ENCODE results near the gene S100A2. TPM values are rescaled to one million over a fixed set of nuclear protein-coding genes. Genes with fewer than 3 reads are reported as not detected.
"Not testable (repeated sequence)": the region's sequence is repeated elsewhere in the genome, so short reads cannot be mapped to it uniquely, and the experiment has no call there.

Gene S100A2
- total RNA-seq, 1 donor: 1.8 TPM

DNA sequence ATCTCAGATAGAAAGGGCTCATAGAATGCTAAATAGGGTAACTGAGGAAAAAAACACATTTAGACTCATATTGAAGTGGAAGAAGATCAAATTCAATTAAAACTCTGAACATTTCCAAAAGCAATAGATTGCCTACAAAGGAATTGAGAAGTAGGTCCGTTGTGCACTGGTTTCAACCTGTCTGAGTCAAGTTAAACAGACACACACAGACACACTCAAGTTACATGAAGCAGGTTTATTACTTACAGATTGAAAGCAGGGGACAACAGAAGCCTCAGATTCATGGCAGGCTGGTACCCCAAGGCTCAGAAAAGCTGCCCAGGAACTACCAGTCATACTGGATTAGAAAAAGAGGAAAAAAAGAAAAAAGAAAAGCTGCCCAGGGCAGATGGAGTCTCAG lies 20.7 kb upstream of the S100A2 start:
- no peaks in the 10 kb centered on the region for H4K20me1 ChIP-seq (ENCODE audit: insufficient read depth, low read length)
- H2AFZ ChIP-seq (ENCODE audit: low read length): no peak overlapping the region
- no peaks in the 10 kb centered on the region for H3K9me3 ChIP-seq (ENCODE audit: low read depth, low read length)
- TF ChIP-seq, protein P1, sequence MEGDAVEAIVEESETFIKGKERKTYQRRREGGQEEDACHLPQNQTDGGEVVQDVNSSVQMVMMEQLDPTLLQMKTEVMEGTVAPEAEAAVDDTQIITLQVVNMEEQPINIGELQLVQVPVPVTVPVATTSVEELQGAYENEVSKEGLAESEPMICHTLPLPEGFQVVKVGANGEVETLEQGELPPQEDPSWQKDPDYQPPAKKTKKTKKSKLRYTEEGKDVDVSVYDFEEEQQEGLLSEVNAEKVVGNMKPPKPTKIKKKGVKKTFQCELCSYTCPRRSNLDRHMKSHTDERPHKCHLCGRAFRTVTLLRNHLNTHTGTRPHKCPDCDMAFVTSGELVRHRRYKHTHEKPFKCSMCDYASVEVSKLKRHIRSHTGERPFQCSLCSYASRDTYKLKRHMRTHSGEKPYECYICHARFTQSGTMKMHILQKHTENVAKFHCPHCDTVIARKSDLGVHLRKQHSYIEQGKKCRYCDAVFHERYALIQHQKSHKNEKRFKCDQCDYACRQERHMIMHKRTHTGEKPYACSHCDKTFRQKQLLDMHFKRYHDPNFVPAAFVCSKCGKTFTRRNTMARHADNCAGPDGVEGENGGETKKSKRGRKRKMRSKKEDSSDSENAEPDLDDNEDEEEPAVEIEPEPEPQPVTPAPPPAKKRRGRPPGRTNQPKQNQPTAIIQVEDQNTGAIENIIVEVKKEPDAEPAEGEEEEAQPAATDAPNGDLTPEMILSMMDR (IDR thresholded peaks at IDR 0.05; ENCODE audit: extremely low read depth, low read depth, low read length): no peak
- H3K79me2 ChIP-seq (ENCODE audit: insufficient read depth, low read length): no peaks in the 10 kb centered on the region
- DNase-seq (ENCODE audit: insufficient read length, low spot score, missing footprints): no peak
- no peak overlapping the region for H3K4me3 ChIP-seq (ENCODE audit: insufficient read depth, low read length)
- peaks cover 9% of the 10 kb centered on the region for H3K4me1 ChIP-seq (ENCODE audit: insufficient read depth, low read length)
- H3K36me3 ChIP-seq (ENCODE audit: insufficient read depth, low read length): no peaks in the 10 kb centered on the region
- no peak overlapping the region for H3K4me2 ChIP-seq (ENCODE audit: insufficient read depth, low read length)
- no peak overlapping the region for H3K27ac ChIP-seq (ENCODE audit: low read depth, low read length)
- H3K27me3 ChIP-seq (ENCODE audit: insufficient read depth, low read length): no peaks in the 10 kb centered on the region

DNA sequence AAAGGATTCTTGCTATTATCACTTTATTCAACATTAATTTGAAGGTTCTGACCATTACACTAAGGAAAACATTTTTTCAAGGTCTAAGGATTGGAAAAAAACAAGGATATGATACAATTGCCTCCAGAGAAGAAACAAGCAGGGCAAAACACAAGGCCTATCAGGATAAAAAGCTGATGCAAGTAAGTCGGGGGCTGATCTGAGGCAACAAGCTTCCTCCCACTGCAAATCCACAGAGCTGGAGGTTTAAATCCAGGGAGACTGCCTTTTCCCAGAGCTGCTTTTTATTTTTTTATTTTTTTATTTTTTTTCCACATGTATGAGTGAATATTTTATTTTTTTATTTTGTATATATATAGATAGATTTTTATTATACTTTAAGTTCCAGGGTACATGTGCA lies 19.4 kb upstream of the S100A2 start:
- H4K20me1 ChIP-seq (ENCODE audit: insufficient read depth, low read length): no peaks in the 10 kb centered on the region
- H3K4me2 ChIP-seq (ENCODE audit: insufficient read depth, low read length): no peak overlapping the region
- H3K27ac ChIP-seq (ENCODE audit: low read depth, low read length): no peak overlapping the region
- no peaks in the 10 kb centered on the region for H3K79me2 ChIP-seq (ENCODE audit: insufficient read depth, low read length)
- no peaks in the 10 kb centered on the region for H3K27me3 ChIP-seq (ENCODE audit: insufficient read depth, low read length)
- no peaks in the 10 kb centered on the region for H3K9me3 ChIP-seq (ENCODE audit: low read depth, low read length)
- no peak overlapping the region for H2AFZ ChIP-seq (ENCODE audit: low read length)
- H3K36me3 ChIP-seq (ENCODE audit: insufficient read depth, low read length): no peaks in the 10 kb centered on the region
- peaks cover 9% of the 10 kb centered on the region for H3K4me1 ChIP-seq (ENCODE audit: insufficient read depth, low read length)
- no peak for DNase-seq (ENCODE audit: insufficient read length, low spot score, missing footprints)
- no peak overlapping the region for H3K4me3 ChIP-seq (ENCODE audit: insufficient read depth, low read length)
- TF ChIP-seq, protein P1 (IDR thresholded peaks at IDR 0.05; ENCODE audit: extremely low read depth, low read depth, low read length): no peak

DNA sequence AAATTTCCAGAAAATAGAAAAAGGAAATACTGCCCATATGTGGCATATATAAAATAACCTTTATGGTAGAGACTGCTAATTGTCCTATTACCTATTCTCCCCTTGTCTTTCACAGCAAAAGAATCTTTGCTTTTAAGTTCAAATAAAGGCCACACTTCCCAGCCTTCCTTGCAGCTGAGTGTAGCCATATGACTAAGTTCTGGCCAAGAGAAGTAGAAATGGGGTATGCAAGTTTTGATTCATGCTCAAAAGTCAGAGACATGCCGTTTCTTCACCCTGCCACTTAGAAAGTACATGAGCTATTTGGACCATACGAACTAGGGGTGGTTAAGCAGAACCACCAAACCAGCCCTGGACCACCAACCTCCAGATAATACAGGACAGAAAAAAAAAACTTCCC lies 18.3 kb upstream of the S100A2 start:
- Histone ChIP-seq H3K4me3 (ENCODE audit: insufficient read depth, low read length) (no peak overlapping the region), H4K20me1 (ENCODE audit: insufficient read depth, low read length) (no peaks in the 10 kb centered on the region), H3K27ac (ENCODE audit: low read depth, low read length) (no peak overlapping the region), H3K36me3 (ENCODE audit: insufficient read depth, low read length) (no peaks in the 10 kb centered on the region), H3K4me1 (ENCODE audit: insufficient read depth, low read length) (peaks cover 10% of the 10 kb centered on the region), H3K79me2 (ENCODE audit: insufficient read depth, low read length) (no peaks in the 10 kb centered on the region), H3K27me3 (ENCODE audit: insufficient read depth, low read length) (no peaks in the 10 kb centered on the region), H2AFZ (ENCODE audit: low read length) (peak overlapping the region; percentile 41), H3K4me2 (ENCODE audit: insufficient read depth, low read length) (no peak overlapping the region), H3K9me3 (ENCODE audit: low read depth, low read length) (no peaks in the 10 kb centered on the region)
- TF ChIP-seq, protein P1 (IDR thresholded peaks at IDR 0.05; ENCODE audit: extremely low read depth, low read depth, low read length): no peak
- peak; percentile 74 for DNase-seq (ENCODE audit: insufficient read length, low spot score, missing footprints)

DNA sequence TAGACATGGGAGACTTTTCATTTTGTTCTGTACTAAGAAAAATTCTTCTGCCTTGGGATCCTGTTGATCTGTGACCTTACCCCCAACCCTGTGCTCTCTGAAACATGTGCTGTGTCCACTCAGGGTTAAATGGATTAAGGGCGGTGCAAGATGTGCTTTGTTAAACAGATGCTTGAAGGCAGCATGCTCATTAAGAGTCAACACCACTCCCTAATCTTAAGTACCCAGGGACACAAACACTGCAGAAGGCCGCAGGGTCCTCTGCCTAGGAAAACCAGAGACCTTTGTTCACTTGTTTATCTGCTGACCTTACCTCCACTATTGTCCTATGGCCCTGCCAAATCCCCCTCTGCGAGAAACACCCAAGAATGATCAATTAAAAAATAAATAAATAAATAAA lies 17.9 kb upstream of the S100A2 start:
- peaks cover 14% of the 10 kb centered on the region for H3K4me1 ChIP-seq (ENCODE audit: insufficient read depth, low read length)
- not testable (repeated sequence) for DNase-seq (ENCODE audit: insufficient read length, low spot score, missing footprints); H3K27ac ChIP-seq (ENCODE audit: low read depth, low read length); H3K9me3 ChIP-seq (ENCODE audit: low read depth, low read length); H3K27me3 ChIP-seq (ENCODE audit: insufficient read depth, low read length); H2AFZ ChIP-seq (ENCODE audit: low read length); H4K20me1 ChIP-seq (ENCODE audit: insufficient read depth, low read length); H3K4me3 ChIP-seq (ENCODE audit: insufficient read depth, low read length); H3K4me2 ChIP-seq (ENCODE audit: insufficient read depth, low read length); H3K36me3 ChIP-seq (ENCODE audit: insufficient read depth, low read length); H3K79me2 ChIP-seq (ENCODE audit: insufficient read depth, low read length)

DNA sequence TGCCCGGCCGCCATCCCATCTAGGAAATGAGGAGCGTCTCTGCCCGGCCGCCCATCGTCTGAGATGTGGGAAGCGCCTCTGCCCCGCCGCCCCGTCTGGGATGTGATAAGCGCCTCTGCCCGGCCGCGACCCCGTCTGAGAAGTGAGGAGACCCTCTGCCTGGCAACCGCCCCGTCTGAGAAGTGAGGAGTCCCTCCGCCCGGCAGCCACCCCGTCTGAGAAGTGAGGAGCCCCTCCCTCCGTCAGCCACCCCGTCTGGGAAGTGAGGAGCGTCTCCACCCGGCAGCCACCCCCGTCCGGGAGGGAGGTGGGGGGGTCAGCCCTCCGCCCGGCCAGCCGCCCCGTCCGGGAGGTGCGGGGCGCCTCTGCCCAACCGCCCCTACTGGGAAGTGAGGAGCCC lies 17.2 kb upstream of the S100A2 start:
- not testable (repeated sequence) for H3K9me3 ChIP-seq (ENCODE audit: low read depth, low read length); H2AFZ ChIP-seq (ENCODE audit: low read length); H3K27me3 ChIP-seq (ENCODE audit: insufficient read depth, low read length); H3K36me3 ChIP-seq (ENCODE audit: insufficient read depth, low read length); DNase-seq (ENCODE audit: insufficient read length, low spot score, missing footprints); H4K20me1 ChIP-seq (ENCODE audit: insufficient read depth, low read length); H3K4me2 ChIP-seq (ENCODE audit: insufficient read depth, low read length); H3K4me3 ChIP-seq (ENCODE audit: insufficient read depth, low read length); H3K79me2 ChIP-seq (ENCODE audit: insufficient read depth, low read length); H3K27ac ChIP-seq (ENCODE audit: low read depth, low read length)
- peaks cover 21% of the 10 kb centered on the region for H3K4me1 ChIP-seq (ENCODE audit: insufficient read depth, low read length)
